ENCODE measurements around the gene RNU11. TPM values are rescaled to one million over a fixed set of nuclear protein-coding genes. Genes with fewer than 3 reads are reported as not detected.

The RNU11 gene
- total RNA-seq, result not detected

DNA sequence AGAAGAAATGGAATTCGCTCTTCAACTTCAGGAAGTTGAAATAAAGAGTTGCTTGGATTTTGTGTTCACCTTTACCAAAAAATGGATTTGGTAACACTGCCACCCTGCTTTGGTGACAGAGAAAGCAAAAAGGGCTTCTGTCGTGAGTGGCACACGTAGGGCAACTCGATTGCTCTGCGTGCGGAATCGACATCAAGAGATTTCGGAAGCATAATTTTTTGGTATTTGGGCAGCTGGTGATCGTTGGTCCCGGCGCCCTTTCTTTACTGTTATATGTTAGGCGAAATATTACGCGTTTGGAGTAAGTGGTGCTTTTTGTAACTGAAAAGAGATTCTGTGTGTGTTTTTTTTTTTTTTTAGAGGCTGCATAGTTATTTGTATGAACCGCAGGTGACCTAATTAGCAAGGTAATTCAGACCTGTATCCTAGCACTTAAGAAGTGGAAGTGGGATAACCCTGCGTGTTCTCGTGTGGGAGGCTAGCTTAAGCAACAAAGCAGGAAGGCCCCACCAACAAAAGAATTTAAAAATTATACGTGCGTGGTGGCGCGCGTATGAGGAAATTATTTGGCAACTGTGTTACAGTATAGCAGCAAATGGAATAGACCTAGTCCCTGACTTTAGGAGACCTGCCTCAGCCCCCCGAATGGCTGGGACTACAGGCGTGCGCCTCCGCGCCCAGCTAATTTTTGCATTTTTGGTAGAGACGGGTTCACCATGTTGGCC, at the start of gene RNU11:
Gene RNU11 (plus strand): TSS at position 127 of the 725 bp plus-strand sequence.

DNA sequence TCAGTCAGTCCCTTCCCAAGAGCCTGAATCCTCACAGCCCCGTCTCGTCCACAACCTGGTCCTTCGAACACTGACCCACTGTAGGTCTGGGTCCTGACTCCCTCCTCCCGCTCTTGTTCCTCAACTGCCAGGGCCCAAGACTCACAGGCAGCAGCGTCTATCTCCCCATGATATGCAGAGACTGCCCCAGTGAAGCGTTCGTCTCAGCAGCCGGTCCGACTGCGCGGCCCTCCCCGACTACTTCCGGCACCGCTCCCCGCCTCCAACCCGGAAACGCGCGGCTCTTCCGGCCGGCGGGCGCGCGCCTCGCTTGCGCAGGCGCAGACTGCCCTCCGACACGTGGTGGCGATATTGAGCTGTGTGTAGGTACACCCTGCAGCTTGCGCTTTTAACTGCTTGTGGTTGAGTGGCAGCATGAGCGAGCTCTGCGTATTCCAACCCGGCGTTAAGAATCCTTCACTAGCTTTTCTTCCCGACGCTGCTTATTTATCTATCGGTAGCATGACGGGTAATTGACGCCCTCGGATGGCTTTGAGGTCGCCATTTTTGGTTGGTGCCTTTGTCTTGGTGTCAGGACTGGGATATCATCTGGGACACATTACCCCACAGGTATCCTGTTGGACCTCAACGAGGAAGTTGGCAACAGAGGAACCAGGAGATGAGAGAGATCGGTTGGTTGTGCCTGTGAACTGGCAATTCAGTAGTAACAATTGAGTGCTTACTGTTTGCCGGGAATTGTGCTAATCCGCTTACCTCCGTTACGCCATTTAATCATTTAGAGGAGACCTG, 5.4 kb upstream of the RNU11 start, which contains the start of gene TAF12:
Gene TAF12 (minus strand): TSS at position 221 of the 789 bp plus-strand sequence. CDS start 20,986 bp downstream, outside the sequence.

GRCh38 chr1:28668191-28668955, 20.0 kb downstream of the RNU11 start, which contains the start of gene GMEB1:
Gene GMEB1 (plus strand): TSS chr1:28668784. CDS start chr1:28683613, 14,829 bp downstream.

Other genes with a start within 250 kb of the RNU11 start
- gene RCC1, start 142.6 kb upstream of the RNU11 start, total RNA-seq, result 20.4 TPM
- gene TRNAU1AP, start 95.5 kb upstream of the RNU11 start, total RNA-seq, result 28.0 TPM
- 7.8 TPM for gene RAB42, start 56.3 kb upstream of the RNU11 start, total RNA-seq
- gene TAF12, start 5.5 kb upstream of the RNU11 start, total RNA-seq, result 20.7 TPM
- 15.6 TPM for gene GMEB1, start 20.2 kb downstream of the RNU11 start, total RNA-seq
- 79.8 TPM for gene YTHDF2, start 88.3 kb downstream of the RNU11 start, total RNA-seq
- 5.2 TPM for gene OPRD1, start 163.6 kb downstream of the RNU11 start, total RNA-seq